A673 (cell line): ENCODE measurements around the gene SH3RF3. TPM values are rescaled to one million over a fixed set of nuclear protein-coding genes. Genes with fewer than 3 reads are reported as not detected.

Experiments used
- BruUV-seq: library from RNA; stranded (reverse); fragments of 400-500 nt; replicated peaks from 2 replicates; lab custom pipeline; 2021; lab: Mats Ljungman, UMichigan
- CTCF ChIA-PET: fragments of 300-600 bp; sonication (Branson Sonifier 250); formaldehyde crosslinking; loops from one replicate; lab custom pipeline; 2022; ENCODE audit warnings: antibody characterized with exemption; lab: Charles Lee
- POLR2A ChIA-PET: fragments of 300-600 bp; sonication (Branson Sonifier 250); formaldehyde crosslinking; loops from one replicate; lab custom pipeline; 2022; ENCODE audit warnings: antibody characterized with exemption; ENCODE audit not compliant: low non-redundant PET; lab: Charles Lee
- DNase-seq: peaks from one replicate; pipeline ENCODE4 v3.0.0-alpha.2; 2015; ENCODE audit warnings: low spot score
- H3K27ac ChIP-seq: fragments of 200-600 bp; sonication (generic); 2 replicates; pipeline ENCODE4 v1.5.1; 2016; ENCODE audit warnings: mixed run types, low read depth, mild to moderate bottlenecking, mixed read lengths, antibody characterized with exemption, low read length; ENCODE audit not compliant: poor library complexity, severe bottlenecking
- H3K27me3 ChIP-seq: fragments of 200-600 bp; sonication (generic); replicated peaks from 2 replicates; pipeline ENCODE4 v1.6.1; 2017; ENCODE audit warnings: mixed run types, low read depth, mild to moderate bottlenecking, mixed read lengths, antibody characterized with exemption, low read length; ENCODE audit not compliant: insufficient read depth, poor library complexity
- H3K36me3 ChIP-seq: fragments of 200-600 bp; sonication (generic); 2 replicates; pipeline ENCODE4 v1.6.1; 2016; ENCODE audit warnings: mixed run types, mild to moderate bottlenecking, mixed read lengths, antibody characterized with exemption, low read length; ENCODE audit not compliant: insufficient read depth, poor library complexity, severe bottlenecking
- H3K4me1 ChIP-seq: fragments of 200-600 bp; sonication (generic); 2 replicates; pipeline ENCODE4 v1.6.1; 2017; ENCODE audit warnings: mixed run types, mild to moderate bottlenecking, mixed read lengths, antibody characterized with exemption, low read length; ENCODE audit not compliant: insufficient read depth, poor library complexity, severe bottlenecking
- H3K4me3 ChIP-seq: fragments of 200-600 bp; sonication (generic); 2 replicates; pipeline ENCODE4 v1.5.1; 2016; ENCODE audit warnings: low read depth, mixed run types, mild to moderate bottlenecking, mixed read lengths, low read length; ENCODE audit not compliant: poor library complexity, severe bottlenecking
- H3K9me3 ChIP-seq: fragments of 200-600 bp; sonication (generic); 2 replicates; pipeline ENCODE4 v1.6.1; 2016; ENCODE audit warnings: mixed run types, low read depth, mild to moderate bottlenecking, mixed read lengths, antibody characterized with exemption, low read length; ENCODE audit not compliant: poor library complexity, severe bottlenecking
- EZH2 ChIP-seq: fragments of 200-600 bp; sonication (generic); IDR thresholded peaks from 2 replicates; pipeline ENCODE4 v1.6.1; 2017; ENCODE audit warnings: borderline replicate concordance, low read depth, mild to moderate bottlenecking, mixed read lengths, antibody characterized with exemption, low read length; ENCODE audit not compliant: poor library complexity, severe bottlenecking
- intact Hi-C: fragments of 100-400 bp; cut with micrococcal nuclease; formaldehyde crosslinking; loops from one replicate; pipeline ENCODE4 v1.10.0; 2022; ENCODE audit not compliant: unreplicated experiment
- total RNA-seq: library from RNA; stranded (reverse); gene quantifications from 2 replicates; pipeline ENCODE4 v1.2.3, GENCODE V29; 2021
- TF ChIP-seq, protein P1 (sequence below): fragments of 300-800, 200-600 bp; sonication (generic); conservative IDR thresholded peaks from 2 replicates; pipeline ENCODE4 v1.5.1; 2017; ENCODE audit warnings: low read depth, mild to moderate bottlenecking, antibody characterized with exemption, low read length, moderate library complexity, mixed read lengths

The SH3RF3 gene
- total RNA-seq, 1 experiment from 2014 or later: 0.15 TPM

DNA sequence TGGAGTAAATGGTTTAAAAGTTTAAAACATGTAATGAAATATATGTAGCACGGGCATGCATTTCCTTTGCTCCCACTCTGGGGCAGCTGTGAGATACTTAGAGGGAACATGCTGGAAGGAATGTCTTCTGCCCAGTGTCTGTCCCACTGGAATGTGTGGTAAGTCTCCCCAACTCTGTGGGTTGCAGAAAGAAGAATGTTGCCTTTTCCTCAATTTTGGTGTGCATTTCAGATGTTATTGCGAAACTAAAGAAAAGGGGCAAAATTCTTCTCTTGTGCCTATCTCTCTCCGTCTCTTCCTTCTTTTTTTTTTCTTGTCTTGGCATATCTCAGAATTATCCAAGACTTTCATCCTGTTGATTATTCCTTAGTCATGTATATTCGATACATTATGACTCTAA is 201.1 kb downstream of the SH3RF3 start:
- ChIA-PET POLR2A (no interaction called here), CTCF (no interaction called here)
- intact Hi-C loops: no loop called here
- no peak for DNase-seq
- no peak for TF ChIP-seq EZH2
- TF ChIP-seq, protein P1, sequence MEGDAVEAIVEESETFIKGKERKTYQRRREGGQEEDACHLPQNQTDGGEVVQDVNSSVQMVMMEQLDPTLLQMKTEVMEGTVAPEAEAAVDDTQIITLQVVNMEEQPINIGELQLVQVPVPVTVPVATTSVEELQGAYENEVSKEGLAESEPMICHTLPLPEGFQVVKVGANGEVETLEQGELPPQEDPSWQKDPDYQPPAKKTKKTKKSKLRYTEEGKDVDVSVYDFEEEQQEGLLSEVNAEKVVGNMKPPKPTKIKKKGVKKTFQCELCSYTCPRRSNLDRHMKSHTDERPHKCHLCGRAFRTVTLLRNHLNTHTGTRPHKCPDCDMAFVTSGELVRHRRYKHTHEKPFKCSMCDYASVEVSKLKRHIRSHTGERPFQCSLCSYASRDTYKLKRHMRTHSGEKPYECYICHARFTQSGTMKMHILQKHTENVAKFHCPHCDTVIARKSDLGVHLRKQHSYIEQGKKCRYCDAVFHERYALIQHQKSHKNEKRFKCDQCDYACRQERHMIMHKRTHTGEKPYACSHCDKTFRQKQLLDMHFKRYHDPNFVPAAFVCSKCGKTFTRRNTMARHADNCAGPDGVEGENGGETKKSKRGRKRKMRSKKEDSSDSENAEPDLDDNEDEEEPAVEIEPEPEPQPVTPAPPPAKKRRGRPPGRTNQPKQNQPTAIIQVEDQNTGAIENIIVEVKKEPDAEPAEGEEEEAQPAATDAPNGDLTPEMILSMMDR: no peak
- no TSS peak for BruUV-seq
- H3K9me3 ChIP-seq: no peaks in the 10 kb centered on the region
- peaks cover 27% of the 10 kb centered on the region for H3K4me1 ChIP-seq
- no peak overlapping the region for H3K27ac ChIP-seq
- H3K4me3 ChIP-seq: no peak overlapping the region
- H3K27me3 ChIP-seq: no peaks in the 10 kb centered on the region
- H3K36me3 ChIP-seq: no peaks in the 10 kb centered on the region

DNA sequence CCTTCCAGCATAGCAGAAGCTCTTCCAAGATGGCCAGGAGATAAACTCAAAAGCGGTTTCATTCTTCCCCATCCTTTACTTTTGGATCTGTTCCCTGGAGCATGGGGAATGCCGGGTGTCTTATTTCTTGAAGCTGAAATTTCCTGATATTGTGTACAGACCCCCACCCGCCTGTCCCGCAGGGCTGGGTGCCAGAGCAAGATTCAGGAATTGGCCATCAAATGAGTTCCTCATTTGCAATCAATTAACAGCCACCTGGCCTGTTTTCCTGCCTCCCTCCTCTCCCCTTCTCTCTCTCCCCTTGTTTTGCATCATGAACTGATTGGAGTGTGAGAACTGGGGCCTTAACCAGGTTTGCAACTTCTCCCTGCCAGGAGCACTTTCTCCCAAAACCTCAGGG is 202.1 kb downstream of the SH3RF3 start:
- Histone ChIP-seq H3K27ac (no peak overlapping the region), H3K4me1 (peaks cover 36% of the 10 kb centered on the region), H3K27me3 (no peaks in the 10 kb centered on the region), H3K36me3 (no peaks in the 10 kb centered on the region), H3K9me3 (no peaks in the 10 kb centered on the region), H3K4me3 (no peak overlapping the region)
- intact Hi-C loops: no loop called here
- TF ChIP-seq, protein P1: no peak
- TF ChIP-seq EZH2: no peak
- CTCF ChIA-PET: no interaction called here
- POLR2A ChIA-PET: no interaction called here
- no peak for DNase-seq
- BruUV-seq: no TSS peak

DNA sequence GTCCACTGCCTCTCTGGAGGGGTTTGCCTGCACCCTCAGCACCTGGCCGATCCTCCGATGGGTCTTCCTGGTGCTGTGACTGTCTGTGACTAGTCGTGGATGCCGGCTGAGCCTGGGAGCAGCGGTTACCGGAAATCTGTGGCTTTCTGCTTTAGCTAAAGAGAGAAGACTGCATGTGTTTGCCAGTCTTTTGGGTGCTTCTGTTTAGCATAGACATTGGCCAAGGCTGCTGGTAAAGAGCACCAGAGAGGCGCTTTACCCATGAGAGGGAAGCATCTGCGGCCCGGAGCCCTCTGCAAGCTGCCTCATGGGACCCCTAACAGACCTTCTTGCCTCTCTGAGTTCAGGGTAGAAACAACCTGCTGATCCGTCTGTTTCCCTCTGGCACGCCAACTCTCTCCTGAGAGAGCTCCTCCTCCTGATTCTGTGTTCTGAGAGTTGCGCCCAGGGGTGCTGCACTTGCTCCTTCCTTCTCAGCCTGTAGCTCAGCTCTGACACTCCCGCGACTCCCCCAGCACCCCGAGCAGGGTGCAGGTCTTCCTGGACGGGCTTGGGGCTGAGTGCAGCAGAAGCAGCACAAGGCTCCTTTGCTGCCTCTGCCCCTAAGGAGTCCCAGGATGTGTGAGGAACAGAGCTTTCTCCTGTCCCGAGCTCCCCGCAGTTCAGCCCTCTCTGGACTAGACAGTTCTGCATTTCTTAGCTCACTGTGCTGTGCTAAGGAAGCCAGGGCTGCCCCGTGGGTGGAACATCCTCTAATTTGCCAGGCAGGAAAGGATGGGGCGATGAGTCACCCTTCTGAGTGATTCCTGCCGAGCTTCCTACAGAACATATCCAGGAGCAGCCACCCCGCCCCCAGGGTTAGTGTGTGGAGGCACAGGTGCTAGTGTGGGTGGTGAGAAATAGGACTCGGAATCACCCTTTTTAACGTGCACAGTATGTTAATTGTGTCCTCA is 203.2 kb downstream of the SH3RF3 start:
- peak; percentile 97 for DNase-seq
- POLR2A ChIA-PET: no interaction called here
- peaks cover 39% of the 10 kb centered on the region for H3K4me1 ChIP-seq
- H3K9me3 ChIP-seq: no peaks in the 10 kb centered on the region
- intact Hi-C loops: no loop called here
- CTCF ChIA-PET: interaction anchor here (0.8 kb wide), 1 partner anchor 178 kb away, joined by 3 read pairs; no protein-coding TSS in a partner anchor
- peak overlapping the region; percentile 33 for H3K4me3 ChIP-seq
- BruUV-seq: no TSS peak
- peak overlapping the region; percentile 75 for H3K27ac ChIP-seq
- no peak for TF ChIP-seq EZH2
- TF ChIP-seq, protein P1: no peak
- H3K36me3 ChIP-seq: no peaks in the 10 kb centered on the region
- no peaks in the 10 kb centered on the region for H3K27me3 ChIP-seq
